ENCODE measurements around the gene CDIP1.

DNA sequence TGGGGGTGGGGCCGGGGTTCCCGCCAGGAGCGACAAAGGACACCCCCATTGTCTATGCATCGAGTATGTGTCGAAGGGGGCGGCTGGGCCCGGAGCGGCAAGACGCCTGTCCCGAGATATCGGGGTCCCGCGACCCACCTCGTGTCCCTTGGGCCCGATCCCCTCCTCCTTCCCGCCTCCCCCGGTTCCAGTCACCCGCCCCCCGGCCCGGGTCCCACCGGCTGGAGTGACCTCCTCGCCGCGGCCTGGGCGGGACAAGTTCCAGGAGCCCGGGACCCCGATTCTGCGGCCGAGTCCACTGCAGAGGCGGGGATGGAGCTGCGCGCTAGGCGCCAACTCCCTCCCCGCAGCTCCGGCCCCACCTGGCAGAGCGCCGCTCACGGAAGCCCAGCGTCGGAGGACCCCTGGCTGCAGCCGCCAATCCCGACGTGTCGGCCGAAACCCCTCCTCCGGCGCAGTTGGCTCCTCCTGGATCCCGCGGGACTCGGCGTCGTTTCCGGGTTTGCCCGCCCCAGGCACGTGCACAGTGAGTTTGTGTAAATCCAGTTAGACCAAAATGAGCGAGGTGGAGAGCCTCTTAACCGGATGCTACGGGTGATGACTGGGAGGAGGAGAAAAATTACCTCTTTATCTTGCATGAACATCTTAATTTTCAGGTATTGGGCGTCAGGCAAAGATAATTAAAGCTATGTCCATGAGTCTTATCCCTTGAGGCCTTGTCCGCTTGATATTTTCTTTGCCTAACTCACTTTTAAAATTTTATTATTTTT is 64.2 kb downstream of the CDIP1 start, which contains the start of gene NMRAL1:
- TF ChIP-seq, protein P1, sequence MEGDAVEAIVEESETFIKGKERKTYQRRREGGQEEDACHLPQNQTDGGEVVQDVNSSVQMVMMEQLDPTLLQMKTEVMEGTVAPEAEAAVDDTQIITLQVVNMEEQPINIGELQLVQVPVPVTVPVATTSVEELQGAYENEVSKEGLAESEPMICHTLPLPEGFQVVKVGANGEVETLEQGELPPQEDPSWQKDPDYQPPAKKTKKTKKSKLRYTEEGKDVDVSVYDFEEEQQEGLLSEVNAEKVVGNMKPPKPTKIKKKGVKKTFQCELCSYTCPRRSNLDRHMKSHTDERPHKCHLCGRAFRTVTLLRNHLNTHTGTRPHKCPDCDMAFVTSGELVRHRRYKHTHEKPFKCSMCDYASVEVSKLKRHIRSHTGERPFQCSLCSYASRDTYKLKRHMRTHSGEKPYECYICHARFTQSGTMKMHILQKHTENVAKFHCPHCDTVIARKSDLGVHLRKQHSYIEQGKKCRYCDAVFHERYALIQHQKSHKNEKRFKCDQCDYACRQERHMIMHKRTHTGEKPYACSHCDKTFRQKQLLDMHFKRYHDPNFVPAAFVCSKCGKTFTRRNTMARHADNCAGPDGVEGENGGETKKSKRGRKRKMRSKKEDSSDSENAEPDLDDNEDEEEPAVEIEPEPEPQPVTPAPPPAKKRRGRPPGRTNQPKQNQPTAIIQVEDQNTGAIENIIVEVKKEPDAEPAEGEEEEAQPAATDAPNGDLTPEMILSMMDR (conservative IDR thresholded peaks at IDR 0.05; ENCODE audit: low read length), result no peak
- TF ChIP-seq EZH2phosphoT487 (IDR thresholded peaks at IDR 0.05; ENCODE audit: borderline replicate concordance), result no peak
